PC-3 (cell line): Measurements from ENCODE around the gene POLA1.

Experiments
- EZH2 ChIP-seq: fragments of 300-600 bp; sonication (generic); IDR thresholded peaks from one replicate; pipeline ENCODE4 v1.6.1; 2017; ENCODE audit warnings: antibody characterized with exemption, mild to moderate bottlenecking, low read length; ENCODE audit not compliant: unreplicated experiment
- TF ChIP-seq, protein P1 (sequence below): fragments of 300-600 bp; sonication (generic); conservative IDR thresholded peaks from 2 replicates; pipeline ENCODE4 v1.5.1; 2017; ENCODE audit warnings: antibody characterized with exemption, low read depth, mild to moderate bottlenecking, low read length

DNA sequence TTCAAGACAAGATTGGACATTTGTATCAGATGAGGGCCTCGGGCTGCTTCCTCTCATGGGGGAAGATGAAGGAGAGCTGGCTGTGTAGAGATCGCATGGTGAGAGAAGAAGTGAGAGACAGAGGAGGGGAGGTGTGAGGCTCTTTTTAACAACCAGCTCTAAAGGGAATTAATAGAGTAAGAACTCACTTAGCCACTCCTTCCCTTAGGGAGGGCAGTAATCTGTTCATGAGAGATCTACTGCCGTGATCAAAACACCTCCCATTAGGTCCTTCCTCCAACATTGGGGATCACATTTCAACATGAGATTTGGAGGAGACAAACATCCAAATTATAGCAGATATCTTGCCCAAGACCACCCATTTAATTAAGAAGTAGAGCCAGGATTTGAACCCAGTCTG lies 225.0 kb downstream of the POLA1 start:
- TF ChIP-seq, protein P1, sequence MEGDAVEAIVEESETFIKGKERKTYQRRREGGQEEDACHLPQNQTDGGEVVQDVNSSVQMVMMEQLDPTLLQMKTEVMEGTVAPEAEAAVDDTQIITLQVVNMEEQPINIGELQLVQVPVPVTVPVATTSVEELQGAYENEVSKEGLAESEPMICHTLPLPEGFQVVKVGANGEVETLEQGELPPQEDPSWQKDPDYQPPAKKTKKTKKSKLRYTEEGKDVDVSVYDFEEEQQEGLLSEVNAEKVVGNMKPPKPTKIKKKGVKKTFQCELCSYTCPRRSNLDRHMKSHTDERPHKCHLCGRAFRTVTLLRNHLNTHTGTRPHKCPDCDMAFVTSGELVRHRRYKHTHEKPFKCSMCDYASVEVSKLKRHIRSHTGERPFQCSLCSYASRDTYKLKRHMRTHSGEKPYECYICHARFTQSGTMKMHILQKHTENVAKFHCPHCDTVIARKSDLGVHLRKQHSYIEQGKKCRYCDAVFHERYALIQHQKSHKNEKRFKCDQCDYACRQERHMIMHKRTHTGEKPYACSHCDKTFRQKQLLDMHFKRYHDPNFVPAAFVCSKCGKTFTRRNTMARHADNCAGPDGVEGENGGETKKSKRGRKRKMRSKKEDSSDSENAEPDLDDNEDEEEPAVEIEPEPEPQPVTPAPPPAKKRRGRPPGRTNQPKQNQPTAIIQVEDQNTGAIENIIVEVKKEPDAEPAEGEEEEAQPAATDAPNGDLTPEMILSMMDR = no peak
- TF ChIP-seq EZH2 = no peak
